Lower leg skin (tissue), 4 donors: ENCODE data around the gene WDPCP. TPM values are rescaled to one million over a fixed set of nuclear protein-coding genes. Genes with fewer than 3 reads are reported as not detected.
"Not testable (repeated sequence)": the region's sequence is repeated elsewhere in the genome, so short reads cannot be mapped to it uniquely, and the experiment has no call there.

Source experiments
- DNase-seq, 2 donors: peaks; one replicate each; pipeline ENCODE4 v3.0.0-alpha.2; 2019; ENCODE audit warnings: low spot score in 2 of 2
- H3K4me3 ChIP-seq: fragments of 200-600 bp; sonication (generic); 2 replicates; pipeline ENCODE4 v1.5.1; 2017; ENCODE audit warnings: mild to moderate bottlenecking, low read depth; ENCODE audit not compliant: poor library complexity, severe bottlenecking
- CTCF ChIP-seq, 3 donors: fragments of 450-650 bp; IDR thresholded peaks; one replicate each; pipeline ENCODE4 v1.5.1; 2016; ENCODE audit warnings: antibody characterized with exemption in 3 of 3, mild to moderate bottlenecking in 3 of 3, moderate library complexity in 2 of 3
- POLR2A ChIP-seq, 2 donors: fragments of 450-650 bp; IDR thresholded peaks; one replicate each; pipeline ENCODE4 v1.6.1; 2016 to 2017; ENCODE audit warnings: antibody characterized with exemption in 2 of 2, mild to moderate bottlenecking in 1 of 2, moderate library complexity in 1 of 2
- WGBS, 2 donors: methylation state at CpG; one replicate each; pipeline ENCODE4 v1.1.5; 2018; 5-methylcytosine and 5-hydroxymethylcytosine counted together
- intact Hi-C: fragments of 100-400 bp; cut with DNase I; formaldehyde crosslinking; loops from one replicate; pipeline ENCODE4 v1.15.0; 2023; ENCODE audit warnings: low total_unique reads
- total RNA-seq, 4 donors: library from RNA; depleted of rRNA; stranded (reverse); fragments of >200 nt; gene quantifications; one replicate each; pipeline ENCODE4 v1.1.0, GENCODE V29; 2016

Gene WDPCP
- total RNA-seq, 4 donors from 2014 or later, result 4.5 to 10.2 (median 5.5) TPM

- H3K4me3 ChIP-seq, result no peak overlapping the region
- DNase-seq, result no peak
- intact Hi-C loops, result no loop called here
- 60 to 62% methylated on average over 4 of the region's 4 CpGs for WGBS, 2 donors
- TF ChIP-seq CTCF (IDR thresholded peaks at IDR 0.05) (no peak), POLR2A (IDR thresholded peaks at IDR 0.05) (no peak)
Measured at GRCh38 chr2:63379451-63379850, 208.8 kb downstream of the WDPCP start.

- 56 to 57% methylated on average over 1 of the region's 1 CpG for WGBS, 2 donors
- no peak for TF ChIP-seq POLR2A (IDR thresholded peaks at IDR 0.05)
- no peak for TF ChIP-seq CTCF (IDR thresholded peaks at IDR 0.05)
- intact Hi-C loops, result no loop called here
- no peak overlapping the region for H3K4me3 ChIP-seq
- DNase-seq, result no peak
Measured at GRCh38 chr2:63378589-63378988, 209.7 kb downstream of the WDPCP start.

- no peak overlapping the region for H3K4me3 ChIP-seq
- WGBS, 2 donors, result 95 to 98% methylated on average over 2 of the region's 2 CpGs
- intact Hi-C loops, result no loop called here
- TF ChIP-seq POLR2A (IDR thresholded peaks at IDR 0.05) (no peak), CTCF (IDR thresholded peaks at IDR 0.05) (no peak)
- no peak for DNase-seq
Measured at GRCh38 chr2:63374341-63374740, 213.9 kb downstream of the WDPCP start.

GRCh38 chr2:63372549-63372948 is 215.7 kb downstream of the WDPCP start:
- 97 to 98% methylated on average over 3 of the region's 3 CpGs for WGBS, 2 donors
- no peak for DNase-seq
- no peak overlapping the region for H3K4me3 ChIP-seq
- intact Hi-C loops, result no loop called here
- no peak for TF ChIP-seq CTCF (IDR thresholded peaks at IDR 0.05)
- TF ChIP-seq POLR2A (IDR thresholded peaks at IDR 0.05), result no peak

GRCh38 chr2:63369146-63369545 is 219.1 kb downstream of the WDPCP start:
- no peak for TF ChIP-seq POLR2A (IDR thresholded peaks at IDR 0.05)
- TF ChIP-seq CTCF (IDR thresholded peaks at IDR 0.05), result no peak
- intact Hi-C loops, result no loop called here
- WGBS, 2 donors, result 92 to 100% methylated on average over 1 of the region's 1 CpG
- no peak for DNase-seq
- no peak overlapping the region for H3K4me3 ChIP-seq

- DNase-seq, result no peak
- no peak overlapping the region for H3K4me3 ChIP-seq
- WGBS, 2 donors, result 52 to 54% methylated on average over 1 of the region's 1 CpG
- TF ChIP-seq POLR2A (IDR thresholded peaks at IDR 0.05), result no peak
- TF ChIP-seq CTCF (IDR thresholded peaks at IDR 0.05), result no peak
- intact Hi-C loops, result no loop called here
Measured at GRCh38 chr2:63364866-63365265, 223.4 kb downstream of the WDPCP start.

- DNase-seq, H3K4me3 ChIP-seq, intact Hi-C loops: not testable (repeated sequence)
- 83 to 90% methylated on average over 1 of the region's 1 CpG for WGBS, 2 donors
Measured at GRCh38 chr2:63357722-63358121, 230.6 kb downstream of the WDPCP start.
